Transverse colon (tissue), 4 donors: ENCODE data around the gene MIS18A.

Experiments
- POLR2A ChIP-seq: fragments of 450-650 bp; IDR thresholded peaks from one replicate; pipeline ENCODE4 v1.6.1; 2016; ENCODE audit warnings: antibody characterized with exemption, mild to moderate bottlenecking, moderate library complexity
- POLR2AphosphoS5 ChIP-seq, 3 donors: sonication (generic); formaldehyde crosslinking; IDR thresholded peaks; one replicate each; pipeline ENCODE4 v1.6.1; 2016; ENCODE audit warnings: antibody characterized with exemption in 3 of 3
- TF ChIP-seq, protein P1 (sequence below), 5 experiments: fragments of 200-600 bp in 3 of 5; fragments of 450-650 bp in 2 of 5; sonication (generic) in 3 of 5; IDR thresholded peaks; 1 replicate in 2 of 5; 2 replicates in 3 of 5; pipeline ENCODE4 v1.5.1; 2016 to 2017; ENCODE audit warnings: antibody characterized with exemption in 5 of 5, inconsistent platforms in 3 of 5, mild to moderate bottlenecking in 2 of 5, moderate library complexity in 1 of 5

DNA sequence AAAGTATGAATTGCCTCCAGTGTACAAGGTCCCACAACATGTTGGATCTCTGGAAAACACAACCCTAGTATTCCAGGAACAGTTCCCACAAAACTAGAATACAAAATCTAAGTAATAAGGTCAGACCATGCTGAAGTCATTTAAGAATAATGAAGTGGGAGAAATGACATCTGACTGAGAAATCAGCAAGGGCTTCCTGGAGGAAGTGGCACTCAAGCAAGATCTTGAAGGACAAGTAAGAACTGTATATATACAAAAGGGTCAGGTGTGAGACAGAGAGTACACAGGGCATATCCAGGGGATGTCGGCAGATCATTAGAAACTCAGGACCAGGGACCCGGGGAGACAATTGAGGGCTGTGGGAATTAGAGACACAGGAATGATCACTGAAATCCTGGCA is 18.7 kb downstream of the MIS18A start:
- TF ChIP-seq, protein P1, sequence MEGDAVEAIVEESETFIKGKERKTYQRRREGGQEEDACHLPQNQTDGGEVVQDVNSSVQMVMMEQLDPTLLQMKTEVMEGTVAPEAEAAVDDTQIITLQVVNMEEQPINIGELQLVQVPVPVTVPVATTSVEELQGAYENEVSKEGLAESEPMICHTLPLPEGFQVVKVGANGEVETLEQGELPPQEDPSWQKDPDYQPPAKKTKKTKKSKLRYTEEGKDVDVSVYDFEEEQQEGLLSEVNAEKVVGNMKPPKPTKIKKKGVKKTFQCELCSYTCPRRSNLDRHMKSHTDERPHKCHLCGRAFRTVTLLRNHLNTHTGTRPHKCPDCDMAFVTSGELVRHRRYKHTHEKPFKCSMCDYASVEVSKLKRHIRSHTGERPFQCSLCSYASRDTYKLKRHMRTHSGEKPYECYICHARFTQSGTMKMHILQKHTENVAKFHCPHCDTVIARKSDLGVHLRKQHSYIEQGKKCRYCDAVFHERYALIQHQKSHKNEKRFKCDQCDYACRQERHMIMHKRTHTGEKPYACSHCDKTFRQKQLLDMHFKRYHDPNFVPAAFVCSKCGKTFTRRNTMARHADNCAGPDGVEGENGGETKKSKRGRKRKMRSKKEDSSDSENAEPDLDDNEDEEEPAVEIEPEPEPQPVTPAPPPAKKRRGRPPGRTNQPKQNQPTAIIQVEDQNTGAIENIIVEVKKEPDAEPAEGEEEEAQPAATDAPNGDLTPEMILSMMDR (IDR thresholded peaks at IDR 0.05): no peak
- TF ChIP-seq POLR2AphosphoS5 (IDR thresholded peaks at IDR 0.05) (no peak), POLR2A (no peak)
